HG03558 (cell line): ENCODE data around the gene ARGFX.
"Not testable (repeated sequence)": the region's sequence is repeated elsewhere in the genome, so short reads cannot be mapped to it uniquely, and the experiment has no call there.

Source experiments
- ATAC-seq: cut with Tn5 transposase; IDR thresholded peaks from one replicate; pipeline ENCODE4 v1.9.1; 2021; ENCODE audit warnings: moderate number of reproducible peaks; ENCODE audit not compliant: unreplicated experiment; ENCODE audit errors: extremely low read depth

Gene ARGFX

DNA sequence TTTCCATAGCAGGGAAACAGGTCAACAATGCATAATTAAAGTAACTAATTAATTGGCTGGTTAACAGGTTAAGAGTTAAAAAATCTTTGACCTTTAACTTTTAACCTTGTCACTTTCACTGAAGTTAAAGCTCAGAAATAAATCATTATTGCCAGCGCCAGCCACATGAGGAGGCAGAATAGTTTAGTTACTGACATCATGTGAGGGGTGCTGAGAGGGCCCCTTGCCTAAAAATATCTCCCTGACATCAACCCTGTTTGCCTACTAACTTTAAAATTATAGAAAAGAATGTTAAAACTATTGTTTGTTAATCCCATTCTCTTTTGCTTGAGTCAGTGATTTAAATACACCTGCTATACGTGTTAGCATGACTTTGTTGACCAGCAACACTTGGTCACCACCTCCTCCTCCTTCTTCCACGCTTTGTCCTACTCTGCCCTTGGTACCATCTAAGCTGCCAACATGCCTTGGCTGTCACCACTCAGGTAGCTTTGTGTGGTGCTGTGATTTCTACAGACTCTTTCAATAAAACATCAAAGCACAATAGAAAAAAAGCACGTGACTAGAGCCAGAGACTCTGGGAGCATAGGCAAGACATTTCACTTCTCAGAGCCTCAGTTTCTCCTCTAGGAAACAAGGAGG lies 28.1 kb downstream of the ARGFX start:
- no peak for ATAC-seq

DNA sequence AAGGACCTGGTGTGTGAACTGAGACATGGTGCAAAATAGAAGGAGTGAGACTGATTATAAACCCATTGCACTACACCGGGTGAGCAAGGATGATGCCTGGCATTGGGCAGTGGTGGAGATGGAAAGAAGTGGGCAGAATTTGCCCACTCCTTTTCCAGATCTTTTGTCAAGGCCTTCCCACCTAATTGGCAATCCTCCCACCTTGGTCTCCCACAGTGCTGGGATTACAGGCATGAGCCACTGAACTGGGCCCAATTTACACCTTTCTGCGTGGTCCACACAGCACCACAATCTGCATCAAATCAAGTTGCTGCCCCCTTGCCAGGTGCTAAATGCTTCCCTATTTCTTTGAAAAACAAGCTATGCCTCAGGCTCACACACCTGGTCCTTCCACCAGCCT lies 30.8 kb downstream of the ARGFX start:
- no peak for ATAC-seq

DNA sequence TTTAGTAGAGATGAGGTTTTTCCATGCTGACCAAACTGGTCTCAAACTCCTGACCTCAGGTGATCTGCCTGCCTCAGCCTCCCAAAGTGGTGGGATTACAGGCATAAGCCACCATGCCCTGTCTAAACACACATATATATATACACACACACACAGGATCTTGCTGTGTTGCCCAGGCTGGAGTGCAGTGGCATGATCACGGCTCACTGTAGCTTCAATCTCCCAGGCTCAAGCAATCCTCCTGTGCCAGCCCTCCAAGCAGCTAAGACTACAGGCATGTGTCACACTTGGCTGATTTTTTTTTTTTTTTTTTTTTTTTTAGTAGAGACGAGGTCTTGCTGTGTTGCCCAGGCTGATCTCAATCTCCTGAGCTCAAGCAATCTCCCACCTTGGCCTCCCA lies 32.2 kb downstream of the ARGFX start:
- not testable (repeated sequence) for ATAC-seq

DNA sequence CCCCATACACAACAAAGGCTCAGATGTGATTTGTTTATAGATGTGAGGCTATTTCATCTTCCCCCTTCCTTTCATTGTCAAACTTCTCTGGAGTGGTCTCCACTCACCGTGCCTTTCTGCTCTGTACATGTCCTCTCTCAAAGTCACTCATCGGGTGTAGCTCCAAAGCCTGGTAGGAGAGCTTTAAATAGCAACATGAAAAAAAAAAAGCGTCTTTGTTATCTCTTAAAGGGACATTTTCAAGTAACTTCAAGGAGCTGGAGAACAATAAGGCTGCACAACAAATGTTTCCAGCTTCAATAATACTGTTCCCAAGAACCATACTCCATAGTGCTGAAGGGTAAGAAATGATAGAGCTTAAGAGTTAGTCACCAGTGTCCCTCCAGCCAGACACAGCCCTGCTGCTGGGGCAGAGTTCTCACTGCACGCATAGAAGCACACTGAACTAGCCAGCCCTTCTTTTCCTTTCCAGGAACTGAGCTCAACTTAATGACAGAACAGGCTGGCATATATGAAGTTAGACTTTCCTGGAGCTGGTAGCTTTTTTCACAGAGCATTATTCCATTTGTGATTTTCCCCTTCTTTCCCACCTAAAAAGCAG lies 33.6 kb downstream of the ARGFX start:
- no peak for ATAC-seq

DNA sequence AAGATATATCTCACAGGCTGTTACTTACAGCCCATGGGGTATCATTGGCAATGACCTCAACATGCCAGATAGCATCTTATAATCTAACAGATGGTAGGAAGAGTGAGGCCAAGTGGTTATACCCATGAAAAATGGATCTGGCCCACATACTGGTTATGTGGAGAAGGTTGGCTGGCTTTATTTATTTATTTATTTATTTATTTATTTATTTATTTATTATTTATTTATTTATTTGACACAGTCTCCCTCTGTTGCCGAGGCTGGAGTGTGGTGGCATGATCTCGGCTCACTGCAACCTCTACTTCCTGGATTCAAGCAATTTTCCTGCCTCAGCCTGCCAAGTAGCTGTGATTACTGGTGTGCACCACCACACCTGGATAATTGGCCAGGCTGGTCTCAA lies 37.0 kb downstream of the ARGFX start:
- no peak for ATAC-seq

DNA sequence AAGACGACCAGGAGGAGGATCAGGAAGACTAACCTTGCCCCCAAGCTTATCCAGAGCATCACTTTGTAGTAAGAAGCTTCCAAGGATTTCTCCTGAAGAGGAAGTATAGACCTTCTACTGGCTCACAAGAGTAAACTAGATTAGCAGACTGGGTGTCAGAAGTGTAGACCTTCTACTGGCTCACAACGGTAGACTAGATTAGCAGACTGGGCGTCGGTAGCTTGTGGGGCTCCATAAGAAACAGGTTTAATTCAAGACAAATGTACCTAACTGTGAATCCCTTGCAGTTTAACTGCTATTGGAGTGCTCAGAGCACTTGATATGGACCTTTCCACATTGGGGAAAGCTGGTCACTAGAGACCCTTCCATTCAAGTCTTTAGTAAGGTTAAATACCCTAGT lies 38.4 kb downstream of the ARGFX start:
- ATAC-seq = no peak
